IPS-18a (cell line): ENCODE results near the gene CHD2.

Experiments used
- H3K27ac ChIP-seq: one replicate; pipeline ENCODE4 v1.5.1; 2013; ENCODE audit warnings: low read length
- H3K27me3 ChIP-seq: one replicate; pipeline ENCODE4 v1.6.1; 2013; ENCODE audit warnings: mild to moderate bottlenecking, low read length; ENCODE audit not compliant: control insufficient read depth, insufficient read depth
- H3K36me3 ChIP-seq: one replicate; pipeline ENCODE4 v1.6.1; 2013; ENCODE audit warnings: low read depth, low read length; ENCODE audit not compliant: control insufficient read depth
- H3K4me1 ChIP-seq: one replicate; pipeline ENCODE4 v1.6.1; 2013; ENCODE audit warnings: low read depth, low read length; ENCODE audit not compliant: control insufficient read depth
- H3K4me3 ChIP-seq: one replicate; pipeline ENCODE4 v1.5.1; 2013; ENCODE audit warnings: low read length
- H3K9ac ChIP-seq: one replicate; pipeline ENCODE4 v1.6.1; 2013; ENCODE audit warnings: mild to moderate bottlenecking, low read length, moderate library complexity
- H3K9me3 ChIP-seq: one replicate; pipeline ENCODE4 v1.6.1; 2013; ENCODE audit warnings: low read depth, low read length; ENCODE audit not compliant: control insufficient read depth

The CHD2 gene

DNA sequence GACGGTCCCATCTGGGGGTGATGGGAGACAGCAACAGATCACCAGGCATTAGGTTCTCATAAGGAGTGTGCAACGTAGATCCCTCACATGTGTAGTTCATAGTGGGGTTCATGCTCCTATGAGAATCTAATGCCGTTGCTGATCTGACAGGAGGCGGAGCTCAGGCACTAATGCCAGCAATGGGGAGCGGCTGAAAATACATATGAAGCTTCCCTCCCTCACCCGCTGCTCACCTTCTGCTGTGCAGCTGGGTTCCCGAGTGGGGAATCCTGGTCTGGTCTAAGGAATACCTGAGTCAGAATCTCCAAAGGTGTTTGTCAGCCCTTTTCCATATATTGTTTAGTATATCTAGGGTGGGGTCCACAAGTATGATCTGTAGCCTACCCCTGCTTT lies 52.3 kb downstream of the CHD2 start:
- H3K4me3 ChIP-seq: no peak overlapping the region
- peaks cover 98% of the 10 kb centered on the region for H3K36me3 ChIP-seq
- H3K4me1 ChIP-seq: no peaks in the 10 kb centered on the region
- H3K9me3 ChIP-seq: peaks cover 32% of the 10 kb centered on the region
- no peak overlapping the region for H3K27ac ChIP-seq
- H3K27me3 ChIP-seq: no peaks in the 10 kb centered on the region
- no peak overlapping the region for H3K9ac ChIP-seq

DNA sequence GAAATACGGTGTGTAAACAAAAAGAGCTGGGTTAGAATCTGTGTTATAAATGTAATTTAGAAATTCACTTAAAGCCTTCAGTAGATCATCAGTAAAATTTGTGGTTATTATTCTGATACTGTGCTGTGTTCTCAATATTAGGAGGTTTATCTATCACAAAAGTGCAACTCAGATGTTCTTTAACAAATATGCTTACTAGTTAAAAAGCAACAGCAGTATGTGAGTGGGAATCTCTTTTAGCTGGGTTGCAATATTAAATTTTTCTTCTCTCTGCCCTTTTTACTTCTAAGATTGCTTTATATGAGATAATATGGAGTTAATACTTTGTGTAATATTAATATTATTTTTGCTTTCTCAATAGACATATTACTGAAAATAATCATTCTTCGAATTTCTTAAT lies 53.4 kb downstream of the CHD2 start:
- no peak overlapping the region for H3K9ac ChIP-seq
- no peak overlapping the region for H3K4me3 ChIP-seq
- H3K36me3 ChIP-seq: peaks cover 98% of the 10 kb centered on the region
- H3K27ac ChIP-seq: no peak overlapping the region
- H3K9me3 ChIP-seq: peaks cover 21% of the 10 kb centered on the region
- no peaks in the 10 kb centered on the region for H3K27me3 ChIP-seq
- no peaks in the 10 kb centered on the region for H3K4me1 ChIP-seq

DNA sequence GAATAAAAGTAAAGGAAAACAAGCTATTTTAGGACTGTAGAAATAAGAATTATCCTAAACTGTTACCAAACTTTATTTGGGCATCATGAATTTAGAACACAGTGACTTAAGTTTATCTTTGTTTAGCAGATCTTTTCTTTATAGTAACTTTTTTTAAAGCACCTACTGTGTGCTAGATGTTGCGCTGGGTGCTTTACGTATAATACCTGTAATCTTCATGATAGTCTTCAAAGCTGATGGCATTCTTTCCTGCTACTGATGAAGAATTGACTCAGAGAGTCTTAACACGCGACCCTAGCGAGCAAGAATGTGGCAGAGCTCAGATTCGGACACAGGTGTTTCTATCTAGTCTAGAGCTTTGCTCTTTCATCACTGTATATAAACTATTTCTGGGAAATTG lies 53.9 kb downstream of the CHD2 start:
- Histone ChIP-seq H3K27me3 (no peaks in the 10 kb centered on the region), H3K27ac (no peak overlapping the region), H3K36me3 (peaks cover 98% of the 10 kb centered on the region), H3K9me3 (peaks cover 17% of the 10 kb centered on the region), H3K4me1 (no peaks in the 10 kb centered on the region), H3K9ac (no peak overlapping the region), H3K4me3 (no peak overlapping the region)

DNA sequence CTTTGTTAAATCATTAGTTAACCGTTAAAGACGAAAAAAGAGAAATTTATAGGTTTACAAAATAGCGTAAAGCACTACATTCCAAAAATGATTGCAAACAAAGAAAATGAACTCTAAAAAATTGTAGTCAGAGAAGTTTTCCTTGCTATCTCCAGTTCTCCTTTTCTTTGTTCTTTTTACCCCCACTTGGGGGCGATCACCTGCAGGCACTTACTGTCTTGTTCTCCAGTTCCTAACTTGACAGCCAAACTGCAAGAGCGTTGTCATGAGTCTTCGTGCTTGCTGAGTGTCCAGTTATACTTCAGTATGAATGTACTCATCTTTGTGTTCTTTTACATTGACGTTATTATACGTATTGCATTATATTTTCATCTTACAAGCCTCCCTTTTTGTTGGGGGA lies 54.5 kb downstream of the CHD2 start:
- no peak overlapping the region for H3K4me3 ChIP-seq
- H3K9me3 ChIP-seq: peaks cover 11% of the 10 kb centered on the region
- no peaks in the 10 kb centered on the region for H3K27me3 ChIP-seq
- no peak overlapping the region for H3K27ac ChIP-seq
- no peak overlapping the region for H3K9ac ChIP-seq
- peaks cover 98% of the 10 kb centered on the region for H3K36me3 ChIP-seq
- no peaks in the 10 kb centered on the region for H3K4me1 ChIP-seq

DNA sequence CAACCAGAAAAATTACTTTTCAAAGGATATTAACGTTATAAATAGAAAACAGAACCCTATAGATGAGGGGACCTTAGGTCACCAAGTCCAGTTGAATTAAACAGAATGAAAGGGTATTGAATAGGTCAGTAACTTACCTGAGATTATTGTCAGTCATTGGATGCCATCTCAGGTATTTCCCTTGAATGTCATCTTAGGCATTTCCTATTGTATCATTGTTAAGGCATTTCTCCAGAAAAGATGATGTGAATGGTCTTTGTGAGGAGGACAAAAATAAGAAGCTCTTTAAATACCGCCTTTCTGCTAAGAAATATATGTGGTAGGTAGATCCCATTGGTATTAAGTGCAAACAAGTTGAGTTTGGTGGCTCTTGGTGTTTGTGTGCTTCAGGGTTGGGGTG lies 55.6 kb downstream of the CHD2 start:
- Histone ChIP-seq H3K27me3 (no peaks in the 10 kb centered on the region), H3K27ac (no peak overlapping the region), H3K9me3 (no peaks in the 10 kb centered on the region), H3K9ac (no peak overlapping the region), H3K4me3 (no peak overlapping the region), H3K4me1 (no peaks in the 10 kb centered on the region), H3K36me3 (peaks cover 96% of the 10 kb centered on the region)

DNA sequence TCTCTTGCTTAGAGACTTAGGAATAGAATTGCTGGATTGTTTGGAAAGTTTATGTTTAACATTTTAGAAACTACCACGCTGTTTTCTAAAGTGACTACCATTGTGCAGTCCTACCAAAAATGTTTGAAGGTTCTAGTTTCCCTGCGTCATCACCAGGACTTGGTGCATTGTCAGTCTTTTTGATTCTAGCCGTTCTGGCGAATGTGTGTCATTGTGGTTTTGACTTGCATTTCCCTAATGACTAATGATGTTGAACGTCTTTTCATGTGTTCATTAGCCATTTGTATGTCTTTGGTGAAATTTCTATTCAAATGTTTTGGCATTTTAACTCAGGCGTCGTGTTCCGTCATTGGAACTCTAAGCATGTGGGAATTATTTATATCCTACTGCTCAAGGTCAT lies 58.0 kb downstream of the CHD2 start:
- H3K27me3 ChIP-seq: no peaks in the 10 kb centered on the region

DNA sequence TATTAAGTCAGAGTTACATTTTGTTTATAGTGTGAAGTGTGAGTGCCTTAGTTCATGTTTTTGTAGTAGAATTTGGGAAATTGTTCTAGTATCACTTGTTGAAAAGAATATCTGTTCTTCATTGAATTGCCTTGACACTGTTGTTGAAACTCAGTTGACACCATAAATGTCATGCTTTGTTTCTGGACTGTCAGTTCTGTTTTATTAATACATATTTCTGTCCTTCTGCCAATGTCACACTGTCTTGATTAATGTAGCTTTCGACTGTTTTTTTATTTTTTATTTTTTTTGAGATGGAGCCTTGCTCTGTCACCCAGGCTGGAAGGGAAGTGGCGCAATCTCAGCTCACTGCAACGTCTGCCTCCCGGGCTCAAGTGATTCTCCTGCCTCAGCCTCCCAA lies 59.1 kb downstream of the CHD2 start:
- no peaks in the 10 kb centered on the region for H3K9me3 ChIP-seq
- H3K36me3 ChIP-seq: peaks cover 94% of the 10 kb centered on the region
- no peak overlapping the region for H3K4me3 ChIP-seq
- no peak overlapping the region for H3K27ac ChIP-seq
- no peak overlapping the region for H3K9ac ChIP-seq
- H3K27me3 ChIP-seq: no peaks in the 10 kb centered on the region
- H3K4me1 ChIP-seq: no peaks in the 10 kb centered on the region

More for the DNA sequence above, 58.0 kb downstream of the CHD2 start:
- H3K27ac ChIP-seq: no peak overlapping the region
- H3K9ac ChIP-seq: no peak overlapping the region
- H3K9me3 ChIP-seq: no peaks in the 10 kb centered on the region
- H3K36me3 ChIP-seq: peaks cover 95% of the 10 kb centered on the region
- H3K4me1 ChIP-seq: no peaks in the 10 kb centered on the region
- no peak overlapping the region for H3K4me3 ChIP-seq

DNA sequence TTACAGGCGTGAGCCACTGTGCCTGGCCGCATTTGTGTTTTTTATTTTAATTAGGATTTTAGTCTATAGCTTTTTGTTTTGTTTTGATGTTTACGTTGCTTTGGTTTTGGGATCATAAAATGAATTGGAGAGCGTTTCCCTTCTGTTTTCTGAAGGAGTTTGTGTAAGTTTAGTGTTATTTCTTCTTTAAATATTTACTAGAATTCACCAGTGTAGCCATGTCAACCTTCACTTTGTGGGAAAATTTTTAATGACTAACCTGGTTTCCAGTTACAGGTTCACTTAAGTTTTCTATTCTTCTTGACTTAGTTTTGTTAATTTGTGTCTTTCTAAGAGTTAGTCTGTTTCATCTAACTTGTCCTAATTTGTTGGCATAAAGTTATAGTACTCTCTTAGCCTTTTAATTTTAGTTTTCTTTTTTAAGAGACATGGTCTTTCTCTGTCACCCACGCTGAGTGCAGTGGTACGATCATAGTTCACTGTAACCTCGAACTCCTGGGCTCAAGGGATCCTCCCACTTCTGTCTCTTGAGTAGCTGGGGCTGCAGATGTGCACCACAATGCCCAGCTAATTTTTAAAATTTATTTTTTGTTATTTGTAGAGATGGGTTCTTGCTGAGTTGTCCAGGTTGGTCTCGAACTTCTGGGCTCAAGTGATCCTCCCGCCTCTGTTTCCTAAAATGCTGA lies 61.0 kb downstream of the CHD2 start:
- Histone ChIP-seq H3K4me1 (no peaks in the 10 kb centered on the region), H3K9me3 (no peaks in the 10 kb centered on the region), H3K9ac (no peak overlapping the region), H3K36me3 (peaks cover 86% of the 10 kb centered on the region), H3K27me3 (no peaks in the 10 kb centered on the region), H3K27ac (no peak overlapping the region), H3K4me3 (no peak overlapping the region)

DNA sequence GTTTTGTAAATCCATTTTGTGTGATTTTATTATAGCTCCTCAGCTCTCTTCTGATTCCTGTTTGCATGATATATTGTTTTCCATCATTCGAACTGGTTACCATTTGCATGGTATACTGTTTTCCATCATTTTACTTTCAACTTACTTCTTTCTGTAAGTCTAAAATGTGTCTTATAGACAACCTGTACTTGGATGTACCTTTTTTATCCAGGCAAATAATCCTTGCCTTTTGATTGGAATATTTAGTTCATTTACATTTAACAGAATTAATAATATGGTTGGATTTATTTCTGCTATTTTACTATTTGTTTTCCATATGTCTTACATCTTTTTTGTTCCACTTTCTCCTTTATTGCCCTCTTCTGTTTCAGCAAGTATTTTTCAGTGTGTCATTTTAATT lies 62.8 kb downstream of the CHD2 start:
- peaks cover 86% of the 10 kb centered on the region for H3K36me3 ChIP-seq
- no peaks in the 10 kb centered on the region for H3K4me1 ChIP-seq
- no peak overlapping the region for H3K27ac ChIP-seq
- H3K9me3 ChIP-seq: no peaks in the 10 kb centered on the region
- no peak overlapping the region for H3K4me3 ChIP-seq
- no peaks in the 10 kb centered on the region for H3K27me3 ChIP-seq
- H3K9ac ChIP-seq: no peak overlapping the region

DNA sequence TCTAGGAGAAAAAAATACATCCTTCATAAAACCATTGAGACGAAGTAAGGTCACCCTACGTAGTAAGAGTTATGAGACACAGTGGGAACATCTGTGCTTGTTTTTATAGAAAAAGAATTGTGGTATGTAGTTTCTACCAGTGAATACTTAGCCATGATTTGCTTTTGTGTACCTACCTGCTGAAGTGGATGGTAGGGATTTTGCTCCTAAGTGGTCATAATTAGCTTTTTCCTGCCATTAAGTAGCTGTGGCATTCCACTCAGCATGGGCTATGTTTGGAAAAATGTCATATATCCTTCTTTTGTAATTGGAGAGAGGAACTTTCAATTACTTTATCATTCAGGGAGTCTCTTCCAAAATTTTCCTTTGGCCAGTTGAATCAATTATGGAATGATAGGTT lies 63.7 kb downstream of the CHD2 start:
- Histone ChIP-seq H3K4me1 (no peaks in the 10 kb centered on the region), H3K27ac (no peak overlapping the region), H3K27me3 (no peaks in the 10 kb centered on the region), H3K4me3 (no peak overlapping the region), H3K9ac (no peak overlapping the region), H3K36me3 (peaks cover 85% of the 10 kb centered on the region), H3K9me3 (no peaks in the 10 kb centered on the region)

DNA sequence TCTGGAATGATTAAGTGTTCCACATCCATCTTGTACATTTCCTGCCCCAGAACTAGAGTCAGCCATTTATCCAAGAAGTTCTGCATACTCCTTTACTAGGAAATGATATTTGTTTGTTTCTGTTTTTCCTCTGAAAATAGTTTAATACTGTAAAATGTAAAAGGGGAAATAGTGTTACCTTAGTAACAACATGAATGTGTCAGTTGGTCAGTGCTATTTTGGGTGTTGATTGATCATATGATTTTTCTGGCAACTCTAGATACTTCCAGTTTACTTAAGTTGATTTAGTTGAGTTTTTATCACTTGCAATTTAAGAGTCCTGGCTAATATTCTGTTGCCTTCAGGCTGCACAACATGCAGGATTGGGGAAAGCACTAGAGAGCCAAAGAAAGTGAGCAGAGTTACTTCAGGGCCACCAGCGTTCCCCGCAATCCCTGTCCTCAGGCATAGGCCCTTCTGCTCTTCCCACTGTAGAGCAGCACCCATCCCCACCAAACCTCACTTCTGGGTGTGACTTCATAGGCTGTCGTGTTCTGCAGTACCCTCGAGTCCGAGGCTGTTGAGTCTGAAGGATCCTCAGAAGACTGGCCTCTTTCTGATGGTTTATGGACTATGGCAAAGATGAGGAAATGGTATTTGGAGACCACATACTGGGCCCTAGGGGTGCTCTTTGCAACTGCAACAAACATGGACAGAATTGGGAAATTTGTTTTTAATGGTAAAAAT lies 69.0 kb downstream of the CHD2 start:
- peaks cover 84% of the 10 kb centered on the region for H3K36me3 ChIP-seq
- H3K4me1 ChIP-seq: no peaks in the 10 kb centered on the region
- no peak overlapping the region for H3K9ac ChIP-seq
- H3K27ac ChIP-seq: no peak overlapping the region
- no peak overlapping the region for H3K4me3 ChIP-seq
- H3K27me3 ChIP-seq: no peaks in the 10 kb centered on the region
- H3K9me3 ChIP-seq: no peaks in the 10 kb centered on the region

DNA sequence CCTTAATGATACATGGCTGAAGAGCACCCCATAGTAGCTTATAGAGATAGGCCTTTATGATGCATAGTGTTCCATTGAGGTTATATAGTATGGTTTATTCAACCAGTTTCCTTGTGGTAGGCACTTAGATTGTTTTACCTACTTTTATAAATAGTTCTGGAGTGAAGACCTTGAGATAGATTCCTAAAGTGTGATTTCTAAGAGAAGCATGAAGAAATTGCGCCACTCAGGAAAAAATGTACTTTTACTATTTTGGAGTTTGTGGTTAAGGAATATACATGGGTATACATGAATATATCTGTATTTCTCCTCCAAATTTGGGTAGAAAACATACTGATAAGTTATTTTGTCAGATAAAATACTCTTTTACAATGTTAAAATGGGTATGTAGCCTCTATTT lies 70.5 kb downstream of the CHD2 start:
- H3K27ac ChIP-seq: no peak overlapping the region
- H3K9me3 ChIP-seq: no peaks in the 10 kb centered on the region
- H3K4me3 ChIP-seq: no peak overlapping the region
- no peaks in the 10 kb centered on the region for H3K27me3 ChIP-seq
- H3K36me3 ChIP-seq: peaks cover 89% of the 10 kb centered on the region
- H3K9ac ChIP-seq: no peak overlapping the region
- no peaks in the 10 kb centered on the region for H3K4me1 ChIP-seq
